Subcutaneous abdominal adipose tissue (tissue), 5 donors: ENCODE results near the gene CPED1.

Experiments used
- H3K27ac ChIP-seq: one replicate; pipeline ENCODE4 v1.7.0; 2013; ENCODE audit warnings: low read depth, mild to moderate bottlenecking, inconsistent platforms, low read length, moderate library complexity
- H3K27me3 ChIP-seq, 5 donors: one replicate each; pipeline ENCODE4 v1.7.0; 2013; ENCODE audit warnings: low read length in 5 of 5, inconsistent platforms in 1 of 5; ENCODE audit not compliant: control insufficient read depth in 5 of 5, insufficient read depth in 4 of 5
- H3K36me3 ChIP-seq, 5 donors: one replicate each; pipeline ENCODE4 v1.7.0; 2013; ENCODE audit warnings: low read length in 5 of 5; ENCODE audit not compliant: control insufficient read depth in 5 of 5, insufficient read depth in 5 of 5
- H3K4me1 ChIP-seq, 5 donors: one replicate each; pipeline ENCODE4 v1.7.0; 2013; ENCODE audit warnings: low read length in 5 of 5, mild to moderate bottlenecking in 3 of 5, moderate library complexity in 1 of 5; ENCODE audit not compliant: control insufficient read depth in 5 of 5, insufficient read depth in 5 of 5
- H3K4me3 ChIP-seq, 5 donors: one replicate each; pipeline ENCODE4 v1.7.0; 2013; ENCODE audit warnings: low read length in 5 of 5, low read depth in 1 of 5
- H3K9ac ChIP-seq, 5 donors: one replicate each; pipeline ENCODE4 v1.7.0; 2013; ENCODE audit warnings: low read length in 5 of 5, mild to moderate bottlenecking in 4 of 5, moderate library complexity in 3 of 5
- H3K9me3 ChIP-seq, 5 donors: one replicate each; pipeline ENCODE4 v1.7.0; 2013; ENCODE audit warnings: low read length in 5 of 5; ENCODE audit not compliant: control insufficient read depth in 5 of 5
- donor health status: healthy.
- donor health status: healthy.
- donor health status: healthy.
- donor health status: healthy.
- donor health status: healthy.

The CPED1 gene

DNA sequence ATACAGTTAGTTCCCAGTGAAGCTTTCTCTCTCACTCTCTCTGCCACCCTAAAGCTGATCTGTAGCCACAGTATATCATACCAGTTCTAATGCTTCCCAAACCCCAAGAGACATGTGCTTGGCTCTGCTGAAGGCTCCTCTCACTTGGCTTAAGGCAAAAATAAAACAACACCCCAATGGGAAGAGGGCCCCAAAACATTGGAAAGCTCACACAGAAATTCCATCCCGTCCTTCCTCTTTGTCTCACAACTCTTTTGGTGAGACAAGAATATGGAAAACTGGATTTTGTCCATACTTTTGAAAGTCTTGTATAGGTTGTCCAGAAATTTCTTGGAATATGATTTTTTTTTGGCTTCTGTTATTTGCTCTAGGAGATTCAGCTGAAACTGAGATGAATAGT is 284.2 kb downstream of the CPED1 start:
- Histone ChIP-seq H3K4me3 (no peak overlapping the region), H3K27ac (no peak overlapping the region), H3K9ac (no peak overlapping the region), H3K27me3 (no peaks in the 10 kb centered on the region), H3K36me3 (peaks cover 8 to 38% (median 19%) of the 10 kb centered on the region in 5 donors), H3K9me3 (no peaks in the 10 kb centered on the region), H3K4me1 (peaks cover 0 to 17% (median 0%) of the 10 kb centered on the region in 5 donors)

GRCh38 chr7:121273467-121274167 is 285.1 kb downstream of the CPED1 start:
- Histone ChIP-seq H3K27ac (no peak overlapping the region), H3K9ac (no peak overlapping the region), H3K4me1 (peaks cover 0 to 15% (median 0%) of the 10 kb centered on the region in 5 donors), H3K36me3 (peaks cover 3 to 37% (median 14%) of the 10 kb centered on the region in 5 donors), H3K9me3 (no peaks in the 10 kb centered on the region), H3K27me3 (no peaks in the 10 kb centered on the region), H3K4me3 (no peak overlapping the region)

DNA sequence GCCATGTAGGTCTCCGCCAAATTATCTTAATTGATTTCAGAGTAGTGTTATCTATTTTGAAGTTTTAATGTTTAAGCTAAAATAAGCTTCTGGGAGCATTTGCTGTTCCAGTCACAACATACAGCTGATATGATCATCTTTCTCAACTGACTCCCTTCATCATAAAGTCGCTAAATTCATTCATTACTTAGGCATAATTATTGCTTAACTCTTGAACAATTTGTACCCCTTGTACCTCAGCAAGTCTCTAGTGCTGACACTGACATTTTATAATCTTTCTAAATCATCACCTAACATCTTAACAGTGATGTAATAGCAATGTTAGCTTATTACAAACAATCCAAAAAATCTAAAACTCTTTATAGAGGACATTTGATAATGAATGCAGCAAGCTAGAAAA is 286.0 kb downstream of the CPED1 start:
- no peaks in the 10 kb centered on the region for H3K27me3 ChIP-seq
- no peak overlapping the region for H3K4me3 ChIP-seq
- peaks cover 0 to 33% (median 11%) of the 10 kb centered on the region in 5 donors for H3K36me3 ChIP-seq
- no peaks in the 10 kb centered on the region for H3K9me3 ChIP-seq
- H3K9ac ChIP-seq: no peak overlapping the region
- no peak overlapping the region for H3K27ac ChIP-seq
- peaks cover 0 to 15% (median 0%) of the 10 kb centered on the region in 5 donors for H3K4me1 ChIP-seq

DNA sequence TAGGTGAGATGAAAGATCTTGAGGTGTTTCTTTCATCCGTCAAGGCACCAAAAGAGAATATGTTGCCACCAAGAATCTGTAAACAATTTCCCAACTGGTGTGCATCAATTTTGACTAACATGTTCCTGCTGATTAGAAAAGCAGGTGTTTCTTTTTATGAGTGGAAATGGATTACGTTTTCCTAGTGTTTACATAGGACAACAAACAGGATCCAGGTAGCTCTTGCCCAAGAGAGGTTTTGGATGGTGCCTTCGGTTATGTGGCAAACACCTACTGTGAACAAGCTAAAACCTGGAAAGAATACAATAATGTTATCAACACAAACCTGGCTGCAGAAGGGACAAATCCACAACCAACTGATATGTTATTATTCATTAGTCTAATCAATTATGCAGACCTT is 286.7 kb downstream of the CPED1 start:
- peaks cover 0 to 15% (median 0%) of the 10 kb centered on the region in 5 donors for H3K4me1 ChIP-seq
- H3K27me3 ChIP-seq: no peaks in the 10 kb centered on the region
- H3K9me3 ChIP-seq: no peaks in the 10 kb centered on the region
- H3K36me3 ChIP-seq: peaks cover 5 to 30% (median 11%) of the 10 kb centered on the region in 5 donors
- no peak overlapping the region for H3K4me3 ChIP-seq
- H3K9ac ChIP-seq: no peak overlapping the region
- H3K27ac ChIP-seq: no peak overlapping the region

DNA sequence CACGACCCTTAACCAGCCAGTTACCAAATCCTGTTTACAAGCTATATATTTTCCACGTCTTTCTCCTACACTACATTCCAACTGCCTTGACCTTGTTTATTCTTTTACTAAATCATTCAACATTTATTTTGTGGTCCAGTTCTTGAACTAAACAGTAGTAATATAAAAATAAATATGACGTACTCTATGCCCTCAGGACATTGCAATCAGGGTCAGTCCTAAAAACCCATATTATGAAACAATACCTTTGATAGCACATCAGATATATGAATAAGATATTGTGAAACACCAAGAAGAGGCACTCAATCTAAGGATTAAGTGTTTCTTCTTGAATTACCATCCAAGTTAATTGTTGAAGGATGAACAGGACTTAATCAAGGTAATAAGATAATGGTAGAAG is 287.8 kb downstream of the CPED1 start:
- Histone ChIP-seq H3K27me3 (no peaks in the 10 kb centered on the region), H3K9ac (no peak overlapping the region), H3K36me3 (peaks cover 11 to 38% (median 15%) of the 10 kb centered on the region in 5 donors), H3K27ac (no peak overlapping the region), H3K9me3 (no peaks in the 10 kb centered on the region), H3K4me1 (peaks cover 0 to 15% (median 0%) of the 10 kb centered on the region in 5 donors), H3K4me3 (no peak overlapping the region)

DNA sequence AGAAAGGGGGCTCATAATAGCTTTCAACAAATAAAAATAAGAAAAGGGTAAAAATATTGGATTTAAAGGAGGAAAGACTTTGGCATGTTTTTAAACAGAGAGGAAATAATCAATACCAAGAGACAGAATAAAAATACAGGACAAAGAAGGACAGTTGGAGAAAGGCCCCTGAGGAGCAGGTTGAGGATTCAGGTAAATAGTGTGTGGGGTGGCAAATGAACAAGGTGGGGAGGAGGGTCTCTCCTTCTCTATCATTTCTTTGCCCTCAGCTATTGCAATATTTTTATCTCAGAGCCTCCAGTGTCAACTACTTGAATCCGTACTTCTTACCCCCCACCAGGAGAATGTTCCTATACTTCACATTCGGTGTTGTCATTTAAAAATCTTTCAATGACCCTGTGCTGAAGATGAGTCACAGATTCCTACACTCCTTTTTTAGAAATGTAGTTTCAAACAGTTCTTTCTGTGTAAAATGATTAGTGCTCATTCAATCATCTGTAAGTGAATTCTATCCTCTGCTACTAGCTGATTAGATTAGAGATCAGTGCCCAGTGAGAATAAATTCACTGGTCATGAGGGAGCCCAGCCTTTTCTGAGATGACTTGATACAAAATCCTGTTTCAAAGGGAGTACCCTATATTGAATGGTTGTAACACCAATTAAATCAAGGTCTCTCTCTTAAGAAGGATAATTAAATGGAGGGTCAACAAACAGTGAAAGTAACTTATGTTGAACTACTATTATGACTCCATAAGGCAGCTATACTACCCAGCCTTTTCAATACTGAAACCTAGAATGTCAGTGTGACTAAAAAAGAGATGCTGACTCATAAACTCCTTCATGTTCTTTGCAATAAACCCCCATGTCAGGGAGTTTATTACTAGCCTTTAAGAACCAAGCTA is 289.9 kb downstream of the CPED1 start:
- Histone ChIP-seq H3K4me1 (peaks cover 0 to 10% (median 0%) of the 10 kb centered on the region in 5 donors), H3K9ac (no peak overlapping the region), H3K4me3 (no peak overlapping the region), H3K9me3 (peaks cover 0 to 1% (median 0%) of the 10 kb centered on the region in 5 donors), H3K27ac (no peak overlapping the region), H3K36me3 (peaks cover 14 to 43% (median 18%) of the 10 kb centered on the region in 5 donors), H3K27me3 (no peaks in the 10 kb centered on the region)

DNA sequence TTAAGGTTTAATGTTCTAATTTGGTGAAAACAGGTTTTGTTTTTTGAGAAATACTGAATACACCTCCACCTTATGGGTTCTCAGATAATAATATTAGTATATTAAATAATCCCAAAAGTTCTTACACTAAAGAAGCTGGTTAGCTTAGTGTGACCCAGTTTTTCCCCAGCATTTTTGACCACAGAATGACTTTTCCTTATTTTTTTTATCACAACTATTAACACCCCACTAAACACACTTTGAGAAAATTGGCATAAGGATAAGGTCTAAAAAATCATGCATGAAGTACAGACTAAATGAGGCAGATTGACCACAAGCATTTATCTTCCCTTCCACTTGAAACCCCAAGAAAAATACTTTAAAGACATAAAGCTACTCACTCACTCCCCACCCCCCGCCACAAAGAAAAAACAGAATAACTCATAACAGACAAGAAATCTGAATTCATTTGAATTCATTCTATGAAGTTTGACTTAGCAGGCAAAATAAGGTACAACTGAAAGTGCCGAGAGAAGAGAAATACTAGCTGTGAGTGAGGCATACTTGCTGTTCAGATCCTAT is 290.6 kb downstream of the CPED1 start:
- Histone ChIP-seq H3K9ac (no peak overlapping the region), H3K27ac (no peak overlapping the region), H3K4me1 (peaks cover 0 to 2% (median 0%) of the 10 kb centered on the region in 5 donors), H3K27me3 (no peaks in the 10 kb centered on the region), H3K36me3 (peaks cover 14 to 50% (median 21%) of the 10 kb centered on the region in 5 donors), H3K4me3 (no peak overlapping the region), H3K9me3 (peaks cover 0 to 2% (median 0%) of the 10 kb centered on the region in 5 donors)

GRCh38 chr7:121279822-121280221 is 291.3 kb downstream of the CPED1 start:
- H3K9ac ChIP-seq: no peak overlapping the region
- no peak overlapping the region for H3K4me3 ChIP-seq
- no peak overlapping the region for H3K27ac ChIP-seq
- H3K4me1 ChIP-seq: peaks cover 0 to 2% (median 0%) of the 10 kb centered on the region in 5 donors
- peaks cover 14 to 55% (median 21%) of the 10 kb centered on the region in 5 donors for H3K36me3 ChIP-seq
- H3K27me3 ChIP-seq: no peaks in the 10 kb centered on the region
- peaks cover 0 to 3% (median 2%) of the 10 kb centered on the region in 5 donors for H3K9me3 ChIP-seq

DNA sequence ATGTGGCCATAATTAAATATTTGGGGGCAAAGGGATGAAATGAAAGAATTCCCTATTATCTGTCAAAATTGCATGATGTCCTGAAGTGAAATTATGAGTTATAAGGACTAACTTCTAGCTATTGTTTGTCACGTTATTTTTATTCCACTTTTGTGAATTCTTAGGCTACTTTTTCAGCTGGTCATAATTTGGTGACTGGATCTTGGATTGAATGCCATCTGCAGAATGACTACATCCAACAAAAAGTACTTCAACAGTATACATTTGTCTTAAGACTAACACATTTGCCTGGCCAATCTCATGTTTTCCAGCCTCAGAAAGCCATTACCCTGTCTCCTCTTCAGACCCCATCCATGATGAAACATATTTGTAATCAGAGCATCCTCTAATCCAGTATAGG is 292.1 kb downstream of the CPED1 start:
- Histone ChIP-seq H3K4me1 (peaks cover 0 to 9% (median 3%) of the 10 kb centered on the region in 5 donors), H3K9ac (no peak overlapping the region), H3K9me3 (peaks cover 0 to 5% (median 3%) of the 10 kb centered on the region in 5 donors), H3K27me3 (no peaks in the 10 kb centered on the region), H3K36me3 (peaks cover 14 to 51% (median 21%) of the 10 kb centered on the region in 5 donors), H3K4me3 (no peak overlapping the region), H3K27ac (no peak overlapping the region)
